Measurements from ENCODE around the gene TOE1.
A peak's percentile ranks its signal among the peaks of the same experiment; 100 is the strongest.
"Not testable (repeated sequence)": the region's sequence is repeated elsewhere in the genome, so short reads cannot be mapped to it uniquely, and the experiment has no call there.

TOE1 gene

DNA sequence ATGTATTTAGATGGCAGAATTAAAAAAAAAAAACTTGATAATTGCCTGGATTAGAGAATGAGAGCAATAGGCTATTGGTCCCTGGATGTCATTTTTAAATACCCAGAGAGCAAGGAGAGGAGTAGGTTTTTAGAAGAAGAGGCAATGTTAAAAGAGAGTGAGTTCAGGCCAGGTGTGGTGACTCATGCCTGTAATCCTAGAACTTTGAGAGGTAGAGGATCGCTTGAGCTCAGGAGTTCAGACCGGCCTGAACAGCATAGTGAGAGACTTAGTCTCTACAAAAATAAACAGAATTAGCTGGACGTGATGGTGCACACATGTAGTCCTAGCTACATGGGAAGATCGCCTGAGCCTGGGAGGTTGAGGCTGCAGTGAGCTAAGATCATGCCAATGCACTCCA is 16.2 kb downstream of the TOE1 start:
- no peak for DNase-seq

DNA sequence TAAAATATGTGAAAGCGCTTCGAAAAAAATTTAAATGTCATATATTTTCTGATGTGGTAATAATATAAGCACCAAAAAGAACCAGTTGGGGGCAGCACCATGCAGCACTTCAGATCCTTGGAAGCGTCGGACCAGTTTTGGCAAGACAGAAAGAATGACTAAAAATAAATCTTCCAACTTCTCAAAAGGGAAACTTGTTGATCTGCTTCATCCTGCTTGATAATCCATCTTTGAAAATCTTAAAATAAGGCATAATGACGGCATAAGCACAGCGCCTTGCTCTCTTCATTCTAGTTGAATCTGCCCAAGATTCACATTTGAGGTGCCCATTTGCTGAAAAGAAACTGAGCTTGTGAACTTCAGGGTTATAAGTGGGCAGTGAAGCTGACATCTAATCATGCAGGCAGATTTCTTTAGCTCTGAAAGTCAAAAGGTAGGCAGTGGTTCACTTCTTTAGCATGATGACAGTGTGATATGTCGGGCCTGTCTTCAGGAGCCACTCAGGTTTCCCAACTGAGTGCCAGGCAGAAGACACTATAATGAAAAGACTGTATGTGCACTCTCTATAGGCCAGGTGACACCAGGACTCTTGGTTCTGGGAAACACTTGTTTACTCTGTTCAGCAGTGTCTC is 20.0 kb downstream of the TOE1 start:
- DNase-seq, result peak; percentile 88

- DNase-seq, result not testable (repeated sequence)
These were observed 21.0 kb downstream of the TOE1 start for GRCh38 chr1:45360981-45361380.

GRCh38 chr1:45364294-45364693 is 24.3 kb downstream of the TOE1 start:
- no peak for DNase-seq

GRCh38 chr1:45365051-45365450 is 25.1 kb downstream of the TOE1 start:
- DNase-seq, result no peak

DNA sequence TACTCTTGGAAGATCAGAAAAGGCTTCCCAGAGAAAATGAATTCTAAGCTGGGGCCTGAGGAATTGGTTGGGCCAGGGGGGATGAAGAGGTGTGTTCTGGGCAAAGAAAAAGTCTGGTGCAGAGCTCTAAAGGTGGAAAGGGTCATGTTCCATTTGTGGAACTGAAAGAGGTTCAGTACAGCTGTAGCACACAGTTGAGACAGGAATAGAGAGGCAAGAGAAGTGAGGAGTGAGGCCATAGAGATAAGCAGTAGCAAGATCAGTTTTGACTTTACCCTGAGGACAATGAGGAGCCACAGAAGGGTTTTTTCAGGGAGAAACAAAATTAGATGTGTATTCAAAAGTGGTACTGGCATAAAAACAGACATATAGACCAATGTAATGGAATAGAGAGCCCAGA is 30.6 kb downstream of the TOE1 start:
- DNase-seq, result no peak

DNA sequence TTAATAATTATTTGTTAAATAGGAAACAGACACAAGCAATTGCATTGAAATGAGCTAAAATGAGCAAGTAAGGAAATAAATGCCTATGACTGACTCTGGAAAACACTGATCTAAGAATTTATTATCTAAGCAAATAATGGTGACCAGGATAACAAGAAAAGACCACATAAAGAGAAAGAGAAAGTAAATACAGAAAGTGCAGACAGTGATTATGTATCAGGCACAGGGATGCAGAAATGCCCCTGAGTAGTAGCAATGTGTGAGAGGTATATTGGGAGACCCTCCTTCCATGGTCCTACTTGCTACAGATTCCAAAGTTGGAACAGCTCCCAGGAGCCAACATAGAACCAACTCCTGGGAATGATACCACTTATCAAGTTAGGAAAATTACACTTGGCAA is 33.6 kb downstream of the TOE1 start:
- no peak for DNase-seq

GRCh38 chr1:45375104-45376090 is 35.4 kb downstream of the TOE1 start:
- no peak for DNase-seq

DNA sequence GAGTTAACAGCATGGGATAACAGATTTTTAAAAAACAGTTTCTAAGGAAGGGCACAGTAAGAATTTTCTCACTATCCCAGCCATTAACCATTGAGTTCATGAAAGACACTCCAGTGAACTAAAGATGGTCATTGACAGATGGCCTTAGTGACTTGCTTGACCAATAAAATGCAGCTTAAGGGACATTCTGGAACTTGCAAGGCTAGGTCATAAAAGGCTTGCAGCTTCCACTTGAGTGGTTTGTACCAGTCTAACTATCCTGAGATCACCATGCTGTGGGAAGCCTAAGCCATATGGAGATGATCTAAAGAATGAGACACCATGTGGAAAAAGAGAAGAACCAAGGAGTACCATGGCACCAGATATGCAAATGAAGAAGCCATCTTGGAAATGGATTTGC is 38.2 kb downstream of the TOE1 start:
- no peak for DNase-seq

GRCh38 chr1:45379524-45379923 is 39.6 kb downstream of the TOE1 start:
- no peak for DNase-seq

- DNase-seq, result no peak
These were observed 40.2 kb downstream of the TOE1 start for GRCh38 chr1:45380125-45380524.

DNA sequence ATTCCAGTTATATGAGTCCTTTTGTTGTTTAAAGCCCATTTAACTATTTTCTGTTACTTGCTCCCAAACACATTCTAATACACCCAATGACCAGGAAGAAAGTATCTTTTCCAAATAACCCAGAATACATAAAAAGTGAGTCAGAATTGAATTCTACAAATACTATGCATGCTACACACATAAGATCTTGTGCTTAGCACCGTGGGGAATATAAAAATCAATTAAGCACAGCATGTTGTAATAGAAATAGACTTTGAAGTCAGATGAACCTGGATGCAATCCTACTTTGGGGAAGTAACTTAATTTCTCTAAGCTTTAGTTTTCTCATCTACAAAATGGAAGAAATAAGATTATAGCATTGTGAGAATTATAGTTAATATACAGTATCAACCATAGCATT is 40.8 kb downstream of the TOE1 start:
- DNase-seq, result no peak

- no peak for DNase-seq
These were observed 41.3 kb downstream of the TOE1 start for GRCh38 chr1:45381243-45381642.

DNA sequence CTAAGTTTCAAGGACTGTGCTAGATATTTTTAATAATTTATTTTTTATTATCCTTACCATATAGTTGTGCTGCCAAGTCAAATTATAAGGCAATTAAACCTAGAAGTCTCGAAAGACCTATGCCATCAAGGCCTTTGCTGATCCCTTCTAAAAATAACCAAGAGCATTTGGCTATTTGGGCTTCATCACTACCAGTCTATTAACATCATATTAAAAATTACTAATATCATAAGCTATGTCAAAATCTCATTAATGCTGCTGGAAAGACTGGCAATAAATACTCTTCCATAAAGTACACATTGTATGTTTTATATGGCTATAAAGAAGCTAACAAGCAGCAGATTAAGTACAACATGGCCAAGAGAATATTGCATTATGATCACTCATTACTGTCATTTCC is 43.2 kb downstream of the TOE1 start:
- no peak for DNase-seq

- not testable (repeated sequence) for DNase-seq
These were observed 44.2 kb downstream of the TOE1 start for GRCh38 chr1:45384213-45384612.

GRCh38 chr1:45385302-45385701 is 45.3 kb downstream of the TOE1 start:
- DNase-seq, result no peak

GRCh38 chr1:45386219-45386618 is 46.2 kb downstream of the TOE1 start:
- DNase-seq, result no peak
